SK-N-SH treated with all-trans-retinoic acid at 6 μM for 48 hours (cell line): ENCODE measurements around the gene SAMD11.

Source experiments
- ARNTL ChIP-seq: fragments of 450-650 bp; formaldehyde crosslinking; IDR thresholded peaks from 2 replicates; pipeline ENCODE4 v1.5.0; 2020; ENCODE audit warnings: low read depth, mild to moderate bottlenecking, moderate library complexity, borderline replicate concordance
- CSDC2 ChIP-seq: fragments of 250-450 bp; sonication (Bioruptor Pico); IDR thresholded peaks from 2 replicates; pipeline ENCODE4 v1.5.0; 2020; ENCODE audit warnings: mild to moderate bottlenecking, moderate library complexity
- OSR1 ChIP-seq: fragments of 250-450 bp; sonication (Bioruptor Pico); IDR thresholded peaks from 2 replicates; pipeline ENCODE4 v1.8.0; 2022; ENCODE audit warnings: moderate library complexity, mild to moderate bottlenecking, inconsistent platforms
- ZC3H10 ChIP-seq: fragments of 250-450 bp; sonication (Bioruptor Pico); IDR thresholded peaks from 2 replicates; pipeline ENCODE4 v1.5.1; 2021; ENCODE audit warnings: mild to moderate bottlenecking, moderate library complexity
- TF ChIP-seq, protein P1 (sequence below): fragments of 250-450 bp; sonication (Bioruptor Pico); IDR thresholded peaks from 2 replicates; pipeline ENCODE4 v1.8.0; 2020; ENCODE audit warnings: mild to moderate bottlenecking, moderate library complexity, borderline replicate concordance
- TF ChIP-seq, protein P2 (sequence below): fragments of 250-450 bp; sonication (Bioruptor Pico); IDR thresholded peaks from 2 replicates; pipeline ENCODE4 v1.5.1; 2020; ENCODE audit warnings: low read depth, mild to moderate bottlenecking, moderate library complexity

DNA sequence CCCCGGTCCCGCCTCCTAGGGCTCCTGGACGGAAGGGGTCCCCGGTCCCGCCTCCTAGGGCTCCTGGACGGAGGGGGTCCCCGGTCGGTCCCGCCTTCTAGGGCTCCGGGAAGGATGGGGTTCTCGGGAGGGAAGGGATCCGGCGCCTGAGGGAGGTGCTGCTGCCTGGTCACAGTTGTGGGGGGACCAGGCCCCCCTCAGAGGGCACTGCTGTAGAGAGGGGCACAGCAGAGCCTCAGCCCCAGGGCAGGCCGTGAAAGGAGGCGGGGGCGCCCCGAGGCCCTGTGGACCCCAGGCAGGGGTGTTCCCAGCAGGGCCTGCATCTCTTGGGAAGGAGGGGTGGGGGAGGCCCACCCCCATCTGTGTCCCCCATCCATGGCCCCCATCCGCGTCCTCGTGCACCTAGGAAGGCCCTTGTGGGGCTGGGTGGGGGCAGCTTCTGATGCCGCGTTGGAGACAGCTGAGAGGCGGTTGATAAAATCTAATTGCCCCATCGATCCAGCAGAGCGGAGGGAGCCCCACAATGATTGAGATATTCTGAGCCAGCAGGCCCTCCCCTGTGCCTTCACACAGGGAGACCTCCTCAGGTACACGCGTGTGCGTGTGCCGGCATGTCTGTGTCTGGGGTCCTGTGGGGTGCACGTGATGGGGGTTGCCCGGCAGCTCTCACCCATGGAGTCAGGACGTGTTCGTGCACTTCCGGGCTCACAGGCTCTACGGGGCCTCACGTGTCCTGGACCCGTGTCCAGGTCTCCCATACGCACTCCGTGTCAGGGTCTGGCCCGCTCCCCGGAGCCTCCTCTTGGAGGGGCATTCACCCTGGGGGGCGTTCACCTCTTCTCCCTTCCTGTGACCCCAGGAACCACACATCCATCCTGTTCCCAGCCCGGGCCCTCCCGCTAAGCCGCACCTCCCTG lies 12.9 kb downstream of the SAMD11 start:
- TF ChIP-seq CSDC2: no peak
- TF ChIP-seq ARNTL (CRISPR knock-in tag): no peak
- TF ChIP-seq, protein P1, sequence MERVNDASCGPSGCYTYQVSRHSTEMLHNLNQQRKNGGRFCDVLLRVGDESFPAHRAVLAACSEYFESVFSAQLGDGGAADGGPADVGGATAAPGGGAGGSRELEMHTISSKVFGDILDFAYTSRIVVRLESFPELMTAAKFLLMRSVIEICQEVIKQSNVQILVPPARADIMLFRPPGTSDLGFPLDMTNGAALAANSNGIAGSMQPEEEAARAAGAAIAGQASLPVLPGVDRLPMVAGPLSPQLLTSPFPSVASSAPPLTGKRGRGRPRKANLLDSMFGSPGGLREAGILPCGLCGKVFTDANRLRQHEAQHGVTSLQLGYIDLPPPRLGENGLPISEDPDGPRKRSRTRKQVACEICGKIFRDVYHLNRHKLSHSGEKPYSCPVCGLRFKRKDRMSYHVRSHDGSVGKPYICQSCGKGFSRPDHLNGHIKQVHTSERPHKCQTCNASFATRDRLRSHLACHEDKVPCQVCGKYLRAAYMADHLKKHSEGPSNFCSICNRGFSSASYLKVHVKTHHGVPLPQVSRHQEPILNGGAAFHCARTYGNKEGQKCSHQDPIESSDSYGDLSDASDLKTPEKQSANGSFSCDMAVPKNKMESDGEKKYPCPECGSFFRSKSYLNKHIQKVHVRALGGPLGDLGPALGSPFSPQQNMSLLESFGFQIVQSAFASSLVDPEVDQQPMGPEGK: no peak
- TF ChIP-seq OSR1: no peak
- TF ChIP-seq ZC3H10 (CRISPR knock-in tag): no peak
- TF ChIP-seq, protein P2, sequence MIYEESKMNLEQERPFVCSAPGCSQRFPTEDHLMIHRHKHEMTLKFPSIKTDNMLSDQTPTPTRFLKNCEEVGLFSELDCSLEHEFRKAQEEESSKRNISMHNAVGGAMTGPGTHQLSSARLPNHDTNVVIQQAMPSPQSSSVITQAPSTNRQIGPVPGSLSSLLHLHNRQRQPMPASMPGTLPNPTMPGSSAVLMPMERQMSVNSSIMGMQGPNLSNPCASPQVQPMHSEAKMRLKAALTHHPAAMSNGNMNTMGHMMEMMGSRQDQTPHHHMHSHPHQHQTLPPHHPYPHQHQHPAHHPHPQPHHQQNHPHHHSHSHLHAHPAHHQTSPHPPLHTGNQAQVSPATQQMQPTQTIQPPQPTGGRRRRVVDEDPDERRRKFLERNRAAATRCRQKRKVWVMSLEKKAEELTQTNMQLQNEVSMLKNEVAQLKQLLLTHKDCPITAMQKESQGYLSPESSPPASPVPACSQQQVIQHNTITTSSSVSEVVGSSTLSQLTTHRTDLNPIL: no peak
